Hematopoietic multipotent progenitor cell treated with erythropoietin and hydrocortisone succinate and interleukin-3 and kit ligand, for 17 days (in vitro differentiated cells): ENCODE data around the gene ULK1.

Source experiments
- DNase-seq: peaks from one replicate; pipeline ENCODE4 v3.0.0-alpha.2; 2015; ENCODE audit warnings: low spot score

The ULK1 gene

GRCh38 chr12:131920157-131920508 is 25.7 kb downstream of the ULK1 start:
- DNase-seq: no peak

DNA sequence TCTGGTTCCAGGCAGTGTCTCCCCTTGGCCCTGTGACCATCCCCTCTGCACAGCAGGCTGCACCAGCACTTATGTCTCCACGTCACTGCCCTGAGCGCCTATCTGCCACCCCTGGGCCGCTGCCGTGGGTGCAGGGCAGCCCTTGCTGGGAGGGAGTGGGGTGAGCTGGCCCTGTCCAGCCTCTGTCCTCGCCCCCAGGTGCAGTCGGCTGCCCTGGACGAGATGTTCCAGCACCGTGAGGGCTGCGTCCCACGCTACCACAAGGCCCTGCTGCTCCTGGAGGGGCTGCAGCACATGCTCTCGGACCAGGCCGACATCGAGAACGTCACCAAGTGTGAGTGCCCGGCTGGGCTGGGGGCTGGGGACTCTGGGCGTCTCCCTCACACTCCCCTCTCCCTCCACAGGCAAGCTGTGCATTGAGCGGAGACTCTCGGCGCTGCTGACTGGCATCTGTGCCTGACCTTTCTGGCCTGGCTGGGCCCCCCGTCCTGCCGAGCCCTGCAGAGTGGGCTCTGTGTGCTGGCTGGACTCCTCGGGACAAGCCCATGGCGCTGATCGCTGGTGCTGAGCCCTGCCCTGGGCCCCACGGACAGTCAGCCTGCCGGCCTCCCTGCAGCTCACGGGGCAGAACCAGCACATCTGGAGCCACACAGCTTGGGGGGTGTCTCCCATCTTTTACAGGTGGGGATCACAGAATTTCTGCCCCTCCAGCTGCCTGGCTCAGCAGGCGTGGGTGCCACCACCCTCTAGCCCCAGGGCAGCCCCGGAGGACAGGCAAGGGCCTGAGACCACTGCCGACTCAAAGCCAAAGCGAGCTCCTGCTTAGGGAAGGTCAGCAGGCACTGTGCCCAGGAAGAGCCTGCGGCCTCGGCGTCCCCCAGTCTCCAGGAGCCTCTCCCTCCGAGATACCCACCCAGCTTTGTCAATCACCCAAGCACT is 26.7 kb downstream of the ULK1 start:
- DNase-seq: no peak

- no peak for DNase-seq
Measured at GRCh38 chr12:131921866-131922769, 27.7 kb downstream of the ULK1 start.

GRCh38 chr12:131922772-131923171 is 28.4 kb downstream of the ULK1 start:
- DNase-seq: no peak

DNA sequence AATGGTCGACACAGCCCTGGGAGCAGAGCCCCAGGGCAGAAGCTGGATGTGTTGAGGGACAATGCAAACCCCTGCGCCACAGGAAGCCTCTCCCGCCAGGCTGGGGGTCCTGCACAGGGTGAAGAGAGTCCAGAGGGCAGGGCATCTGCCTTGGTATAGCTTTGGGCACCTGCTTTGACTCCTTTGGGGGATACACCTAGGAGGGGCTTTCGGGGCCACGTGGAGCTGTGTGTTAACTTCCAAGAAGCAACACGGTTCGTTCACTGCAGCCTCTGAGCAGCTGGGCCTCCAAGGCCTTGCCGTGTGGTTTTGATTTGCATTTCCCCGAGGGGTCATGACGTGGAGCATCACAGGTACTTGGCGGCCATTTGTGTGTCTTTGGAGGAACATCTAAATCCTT is 28.8 kb downstream of the ULK1 start:
- no peak for DNase-seq

GRCh38 chr12:131927110-131928079 is 33.0 kb downstream of the ULK1 start:
- DNase-seq: no peak

- DNase-seq: no peak
Measured at GRCh38 chr12:131928080-131928710, 33.8 kb downstream of the ULK1 start.

DNA sequence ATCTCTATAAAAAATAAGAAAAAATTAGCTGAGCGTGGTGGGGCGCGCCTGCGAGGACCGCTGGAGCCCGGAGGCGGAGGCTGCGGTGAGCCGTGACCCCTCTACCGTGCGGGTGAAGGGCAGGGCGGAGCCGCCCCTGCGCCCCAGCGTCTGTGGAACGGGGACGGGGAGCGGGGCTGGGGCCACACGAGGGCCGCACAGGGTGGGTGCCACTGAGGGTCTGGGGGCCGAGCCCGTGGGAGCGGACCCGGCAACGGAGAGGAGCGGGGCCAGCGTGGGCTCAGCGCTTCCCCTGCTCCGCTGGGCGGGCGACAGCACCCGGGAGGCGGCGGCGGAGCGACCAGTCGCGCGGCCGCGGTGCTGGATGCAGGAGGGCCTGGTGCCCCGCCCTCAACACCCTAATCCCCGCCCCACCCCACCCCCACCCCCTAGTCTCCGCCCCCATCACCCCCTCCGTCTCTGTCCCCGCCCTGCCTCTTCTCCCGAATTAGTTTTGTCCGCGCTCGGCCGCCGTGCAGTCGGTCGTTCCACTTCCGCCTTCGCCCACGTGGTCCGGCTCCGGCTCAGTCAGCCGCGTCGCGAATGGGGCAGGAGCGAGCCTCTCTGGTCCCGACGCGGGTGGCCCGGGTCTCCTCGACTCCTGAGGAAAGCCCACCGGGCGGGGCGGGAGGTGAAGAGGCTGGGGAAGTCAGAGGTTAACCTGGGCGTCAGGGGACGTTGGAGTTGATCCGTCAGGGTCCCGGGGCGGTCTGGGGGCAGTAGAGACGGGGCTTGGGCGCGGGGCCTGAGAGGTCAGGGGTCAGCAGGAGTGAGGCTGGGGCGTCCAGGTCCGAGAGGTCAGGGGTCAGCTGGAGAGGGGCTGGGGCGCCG is 34.5 kb downstream of the ULK1 start, which contains the start of gene PUS1:
PUS1 (plus strand) TSS at position 566 of the 870 bp plus-strand sequence. CDS start 447 bp downstream, outside the sequence.
- peak; percentile 87 for DNase-seq

- DNase-seq: peak; percentile 48
Measured at GRCh38 chr12:131929581-131930456, 35.4 kb downstream of the ULK1 start.

DNA sequence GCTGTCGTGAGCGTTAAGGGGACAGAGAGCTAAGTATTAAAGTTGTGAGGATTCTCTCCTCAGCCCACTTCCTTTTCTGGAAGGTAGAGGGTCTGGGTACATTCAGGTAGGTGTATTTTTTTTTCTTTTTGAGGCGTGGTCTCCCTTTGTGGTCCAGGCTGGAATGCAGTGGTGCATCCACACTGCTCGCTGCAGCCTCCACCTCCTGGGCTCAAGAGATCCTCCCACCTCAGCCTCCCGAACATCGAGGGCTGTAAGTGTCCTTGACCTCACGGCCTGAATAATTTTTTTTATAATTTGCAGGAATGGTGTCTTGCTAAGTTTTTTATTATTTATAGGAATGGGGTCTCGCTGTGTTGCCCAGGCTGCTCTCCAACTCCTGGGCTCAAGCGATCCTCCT is 36.1 kb downstream of the ULK1 start:
- DNase-seq: no peak

DNA sequence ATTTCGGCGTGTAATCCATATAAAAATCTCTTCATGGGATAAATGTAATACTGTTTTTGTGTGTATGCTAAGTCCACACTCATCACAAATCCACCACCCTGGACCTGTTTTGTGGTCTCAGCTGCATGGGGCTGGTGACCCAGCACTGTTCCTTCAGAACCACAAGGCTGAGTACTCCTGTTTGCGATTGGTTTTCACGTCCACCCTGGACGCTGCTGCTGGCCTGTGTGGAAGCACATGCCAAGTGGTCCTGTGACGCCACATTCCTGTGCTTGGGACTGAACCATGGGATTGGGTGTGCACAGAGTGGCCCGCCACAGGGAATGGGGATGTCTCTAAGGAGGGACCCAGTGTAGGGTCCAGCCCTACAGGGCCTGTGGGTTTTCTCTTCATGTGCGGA is 39.0 kb downstream of the ULK1 start:
- DNase-seq: no peak

- DNase-seq: no peak
Measured at GRCh38 chr12:131934535-131934934, 40.1 kb downstream of the ULK1 start.

DNA sequence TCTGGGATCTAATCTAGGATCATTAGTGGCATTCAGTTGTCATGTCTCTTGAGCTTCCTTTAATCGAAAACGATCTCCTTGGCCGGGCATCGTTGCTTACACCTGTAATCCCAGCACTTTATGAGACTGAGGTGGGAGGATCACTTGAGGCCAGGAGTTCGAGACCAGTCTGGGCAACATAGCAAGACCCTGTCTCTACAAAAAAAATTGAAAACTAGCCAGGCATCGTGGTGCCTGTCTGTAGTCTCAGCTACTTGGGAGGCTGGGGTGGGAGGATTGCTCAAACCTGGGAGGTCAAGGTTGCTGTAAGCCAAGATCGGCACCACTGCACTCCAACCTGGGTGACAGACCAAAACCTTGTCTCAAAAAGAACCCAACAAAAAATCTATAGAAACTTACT is 43.7 kb downstream of the ULK1 start:
- DNase-seq: no peak

GRCh38 chr12:131939007-131939406 is 44.6 kb downstream of the ULK1 start:
- DNase-seq: no peak

DNA sequence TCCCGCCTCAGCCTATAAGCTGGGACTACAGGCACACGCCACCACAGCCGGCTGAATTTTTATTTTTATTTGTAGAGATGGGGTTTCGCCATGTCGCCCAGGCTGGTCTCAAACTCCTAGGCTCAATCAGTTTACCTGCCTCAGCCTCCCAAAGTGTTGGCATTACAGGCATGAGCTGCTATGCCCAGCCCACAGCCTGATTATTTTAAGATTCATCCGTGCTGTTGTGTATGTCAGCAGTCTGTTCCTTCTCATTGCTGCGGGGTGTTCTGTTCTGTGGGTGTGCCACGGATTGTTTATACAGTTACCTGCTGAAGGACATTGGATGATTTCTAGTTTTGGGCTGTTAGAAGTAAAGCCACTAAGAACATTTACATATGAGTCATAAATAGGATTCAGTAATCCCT is 45.7 kb downstream of the ULK1 start:
- no peak for DNase-seq

DNA sequence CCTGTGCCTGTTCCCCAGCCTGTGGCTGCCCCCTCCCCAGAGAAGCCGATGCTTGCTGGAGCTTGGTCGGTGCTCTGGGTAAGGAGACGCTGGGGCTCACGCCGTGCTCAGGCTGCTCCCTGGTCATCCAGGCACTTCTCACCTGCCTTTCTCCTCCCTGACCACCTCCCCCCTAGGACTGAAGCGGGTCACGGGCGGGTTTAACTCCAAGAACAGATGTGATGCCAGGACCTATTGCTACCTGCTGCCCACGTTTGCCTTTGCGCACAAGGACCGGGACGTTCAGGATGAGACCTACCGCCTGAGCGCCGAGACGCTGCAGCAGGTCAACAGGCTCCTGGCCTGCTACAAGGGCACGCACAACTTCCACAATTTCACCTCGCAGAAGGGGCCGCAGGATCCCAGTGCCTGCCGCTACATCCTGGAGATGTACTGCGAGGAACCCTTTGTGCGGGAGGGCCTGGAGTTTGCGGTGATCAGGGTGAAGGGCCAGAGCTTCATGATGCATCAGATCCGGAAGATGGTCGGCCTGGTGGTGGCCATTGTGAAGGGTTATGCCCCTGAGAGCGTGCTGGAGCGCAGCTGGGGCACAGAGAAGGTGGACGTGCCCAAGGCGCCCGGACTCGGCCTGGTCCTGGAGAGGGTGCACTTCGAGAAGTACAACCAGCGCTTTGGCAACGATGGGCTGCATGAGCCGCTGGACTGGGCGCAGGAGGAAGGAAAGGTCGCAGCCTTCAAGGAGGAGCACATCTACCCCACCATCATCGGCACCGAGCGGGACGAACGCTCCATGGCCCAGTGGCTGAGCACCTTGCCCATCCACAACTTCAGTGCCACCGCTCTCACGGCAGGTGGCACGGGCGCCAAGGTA is 46.9 kb downstream of the ULK1 start:
- no peak for DNase-seq

- no peak for DNase-seq
Measured at GRCh38 chr12:131941987-131942341, 47.5 kb downstream of the ULK1 start.

DNA sequence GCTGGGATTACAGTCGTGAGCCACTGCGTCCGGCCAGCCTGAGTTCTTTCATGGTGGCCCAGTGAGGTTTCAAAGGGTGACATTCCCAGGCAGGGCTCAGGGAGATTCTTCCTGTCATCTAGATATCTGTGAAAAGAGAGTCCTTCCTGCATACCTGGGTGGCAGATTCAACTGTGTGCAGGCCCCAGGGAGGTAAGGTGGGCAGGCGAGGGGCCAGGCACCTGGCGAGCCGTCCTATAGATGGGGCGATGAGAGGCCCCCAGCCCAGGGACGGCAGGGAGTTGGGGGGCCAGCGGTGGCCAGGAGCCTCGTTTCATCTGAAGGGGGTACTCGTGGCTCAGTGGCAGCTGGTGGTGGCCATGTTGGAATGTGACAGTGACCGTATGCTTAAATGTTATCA is 48.2 kb downstream of the ULK1 start:
- no peak for DNase-seq
